ENCODE results near the gene FAM219A. TPM values are rescaled to one million over a fixed set of nuclear protein-coding genes. Genes with fewer than 3 reads are reported as not detected.

Gene FAM219A
- total RNA-seq, 2 donors from 2014 or later = 19.2 to 20.2 TPM

- no peak overlapping the region for H3K27ac ChIP-seq
- no peaks in the 10 kb centered on the region for H3K27me3 ChIP-seq (replicated peaks; ENCODE audit: insufficient read depth)
- no peak for DNase-seq (ENCODE audit: low spot score)
- H3K4me3 ChIP-seq = no peak overlapping the region
- H3K36me3 ChIP-seq = no peaks in the 10 kb centered on the region
- no peak for TF ChIP-seq CTCF (IDR thresholded peaks at IDR 0.05)
- H3K4me1 ChIP-seq (ENCODE audit: control insufficient read depth in 1 of 2, low read depth in 2 of 2) = no peaks in the 10 kb centered on the region
- no peak for ATAC-seq (ENCODE audit: insufficient number of reproducible peaks, low FRiP score, low read depth)
- H3K9me3 ChIP-seq = no peaks in the 10 kb centered on the region
These were observed 40.6 kb downstream of the FAM219A start for GRCh38 chr9:34417734-34418133.

GRCh38 chr9:34413231-34413852 lies 45.0 kb downstream of the FAM219A start:
- no peak for TF ChIP-seq CTCF (IDR thresholded peaks at IDR 0.05)
- no peak for ATAC-seq (ENCODE audit: insufficient number of reproducible peaks, low FRiP score, low read depth)
- no peaks in the 10 kb centered on the region for H3K27me3 ChIP-seq (replicated peaks; ENCODE audit: insufficient read depth)
- no peaks in the 10 kb centered on the region for H3K36me3 ChIP-seq
- DNase-seq (ENCODE audit: low spot score) = no peak
- no peaks in the 10 kb centered on the region for H3K4me1 ChIP-seq (ENCODE audit: control insufficient read depth in 1 of 2, low read depth in 2 of 2)
- no peak overlapping the region for H3K27ac ChIP-seq
- no peaks in the 10 kb centered on the region for H3K9me3 ChIP-seq
- H3K4me3 ChIP-seq = no peak overlapping the region

- H3K27ac ChIP-seq = no peak overlapping the region
- H3K4me1 ChIP-seq (ENCODE audit: control insufficient read depth in 1 of 2, low read depth in 2 of 2) = no peaks in the 10 kb centered on the region
- H3K36me3 ChIP-seq = no peaks in the 10 kb centered on the region
- no peak for ATAC-seq (ENCODE audit: insufficient number of reproducible peaks, low FRiP score, low read depth)
- DNase-seq (ENCODE audit: low spot score) = no peak
- H3K4me3 ChIP-seq = no peak overlapping the region
- no peaks in the 10 kb centered on the region for H3K27me3 ChIP-seq (replicated peaks; ENCODE audit: insufficient read depth)
- TF ChIP-seq CTCF (IDR thresholded peaks at IDR 0.05) = no peak
- H3K9me3 ChIP-seq = no peaks in the 10 kb centered on the region
These were observed 46.0 kb downstream of the FAM219A start for GRCh38 chr9:34412336-34412735.

GRCh38 chr9:34409154-34409553 lies 49.2 kb downstream of the FAM219A start:
- H3K27ac ChIP-seq = no peak overlapping the region
- TF ChIP-seq CTCF (IDR thresholded peaks at IDR 0.05) = no peak

GRCh38 chr9:34408173-34408572 lies 50.2 kb downstream of the FAM219A start:
- Histone ChIP-seq H3K4me3 (no peak overlapping the region), H3K27ac (no peak overlapping the region), H3K4me1 (ENCODE audit: control insufficient read depth in 1 of 2, low read depth in 2 of 2) (no peaks in the 10 kb centered on the region), H3K9me3 (no peaks in the 10 kb centered on the region), H3K27me3 (replicated peaks; ENCODE audit: insufficient read depth) (no peaks in the 10 kb centered on the region), H3K36me3 (peaks cover 2% of the 10 kb centered on the region)
- no peak for TF ChIP-seq CTCF (IDR thresholded peaks at IDR 0.05)
- DNase-seq (ENCODE audit: low spot score) (no peak), ATAC-seq (ENCODE audit: insufficient number of reproducible peaks, low FRiP score, low read depth) (no peak)

More at GRCh38 chr9:34409154-34409553, 49.2 kb downstream of the FAM219A start:
- Histone ChIP-seq H3K4me3 (no peak overlapping the region), H3K27me3 (replicated peaks; ENCODE audit: insufficient read depth) (no peaks in the 10 kb centered on the region), H3K9me3 (no peaks in the 10 kb centered on the region), H3K36me3 (no peaks in the 10 kb centered on the region), H3K4me1 (ENCODE audit: control insufficient read depth in 1 of 2, low read depth in 2 of 2) (no peaks in the 10 kb centered on the region)
- ATAC-seq (ENCODE audit: insufficient number of reproducible peaks, low FRiP score, low read depth) (no peak), DNase-seq (ENCODE audit: low spot score) (no peak)
